Amygdala (tissue), 56 donors: ENCODE data around the gene CEP78.
"Not testable (repeated sequence)": the region's sequence is repeated elsewhere in the genome, so short reads cannot be mapped to it uniquely, and the experiment has no call there.

Experiments used
- DNase-seq, 56 donors: peaks; one replicate each; lab custom pipeline; 2025; lab: John Stamatoyannopoulos, UW

CEP78 gene

GRCh38 chr9:78280982-78281668 lies 45.2 kb downstream of the CEP78 start:
- peak in 27 of 56 donors; percentile 3 to 59 (median 28) for DNase-seq

- DNase-seq: not testable (repeated sequence)
Measured at GRCh38 chr9:78284181-78284580, 48.3 kb downstream of the CEP78 start.

- DNase-seq: no peak
Measured at GRCh38 chr9:78286125-78286524, 50.2 kb downstream of the CEP78 start.

- DNase-seq: no peak
Measured at GRCh38 chr9:78286946-78287388, 51.1 kb downstream of the CEP78 start.

GRCh38 chr9:78288214-78288892 lies 52.5 kb downstream of the CEP78 start:
- no peak for DNase-seq

GRCh38 chr9:78289474-78289873 lies 53.6 kb downstream of the CEP78 start:
- DNase-seq: no peak

- no peak for DNase-seq
Measured at GRCh38 chr9:78291240-78291925, 55.5 kb downstream of the CEP78 start.

GRCh38 chr9:78292026-78292425 lies 56.2 kb downstream of the CEP78 start:
- no peak for DNase-seq

GRCh38 chr9:78292716-78293497 lies 57.0 kb downstream of the CEP78 start:
- no peak for DNase-seq

- DNase-seq: no peak
Measured at GRCh38 chr9:78294290-78295176, 58.7 kb downstream of the CEP78 start.

GRCh38 chr9:78295177-78295575 lies 59.3 kb downstream of the CEP78 start:
- DNase-seq: no peak

- peak in 1 of 56 donors; percentile 24 for DNase-seq
Measured at GRCh38 chr9:78295731-78296130, 59.9 kb downstream of the CEP78 start.

- DNase-seq: peak in 39 of 56 donors; percentile 14 to 77 (median 51)
Measured at GRCh38 chr9:78296201-78296892, 60.5 kb downstream of the CEP78 start.

GRCh38 chr9:78296893-78297671 lies 61.2 kb downstream of the CEP78 start, which contains the start of gene PSAT1:
Gene PSAT1, plus strand, starts transcription at chr9:78297125. Its CDS starts 86 bp downstream, at chr9:78297211.
- peak; percentile 58 to 95 (median 90) for DNase-seq

GRCh38 chr9:78297672-78297961 lies 61.7 kb downstream of the CEP78 start:
- DNase-seq: peak in 2 of 56 donors; percentile 31 to 60

GRCh38 chr9:78298046-78298765 lies 62.3 kb downstream of the CEP78 start:
- peak in 43 of 56 donors; percentile 15 to 71 (median 41) for DNase-seq

GRCh38 chr9:78300209-78300608 lies 64.3 kb downstream of the CEP78 start:
- DNase-seq: no peak

GRCh38 chr9:78301466-78301865 lies 65.6 kb downstream of the CEP78 start:
- DNase-seq: no peak
